ENCODE data around the gene IVD. TPM values are rescaled to one million over a fixed set of nuclear protein-coding genes. Genes with fewer than 3 reads are reported as not detected.
A peak's percentile ranks its signal among the peaks of the same experiment; 100 is the strongest.

Gene IVD
- total RNA-seq, 4 donors from 2014 or later: 38.8 to 50.7 (median 44.7) TPM

- Histone ChIP-seq H3K36me3 (no peaks in the 10 kb centered on the region), H3K4me3 (peak overlapping the region; percentile 47 to 60 (median 51)), H3K27ac (replicated peaks in 1 of 4) (no peak overlapping the region), H3K27me3 (peaks cover 0 to 34% (median 15%) of the 10 kb centered on the region in 4 donors), H3K4me1 (peaks cover 35 to 41% (median 36%) of the 10 kb centered on the region in 4 donors), H3K9me3 (no peaks in the 10 kb centered on the region)
- TF ChIP-seq EP300 (IDR thresholded peaks at IDR 0.05) (no peak), POLR2A (IDR thresholded peaks at IDR 0.05; ENCODE audit: low read depth) (no peak), CTCF (IDR thresholded peaks at IDR 0.05) (no peak), POLR2AphosphoS5 (IDR thresholded peaks at IDR 0.05) (no peak)
- no peak for DNase-seq (ENCODE audit: extremely low spot score)
- 0% methylated on average over 18 of the region's 39 CpGs for WGBS
- intact Hi-C loops (cut with DNase I): no loop called here
Observed at GRCh38 chr15:40436116-40436891, 30.7 kb downstream of the IVD start.

- Histone ChIP-seq H3K27ac (replicated peaks in 1 of 4) (no peak overlapping the region), H3K27me3 (peaks cover 0 to 34% (median 15%) of the 10 kb centered on the region in 4 donors), H3K4me1 (peaks cover 36 to 46% (median 40%) of the 10 kb centered on the region in 4 donors), H3K9me3 (no peaks in the 10 kb centered on the region), H3K4me3 (peak overlapping the region; percentile 47 to 60 (median 51)), H3K36me3 (no peaks in the 10 kb centered on the region)
- intact Hi-C loops (cut with DNase I): no loop called here
- TF ChIP-seq POLR2A (IDR thresholded peaks at IDR 0.05; ENCODE audit: low read depth) (no peak), POLR2AphosphoS5 (IDR thresholded peaks at IDR 0.05) (no peak), CTCF (IDR thresholded peaks at IDR 0.05) (no peak), EP300 (IDR thresholded peaks at IDR 0.05) (no peak)
- no peak for DNase-seq (ENCODE audit: extremely low spot score)
- 6% methylated on average over 14 of the region's 17 CpGs for WGBS
Observed at GRCh38 chr15:40436892-40437751, 31.5 kb downstream of the IVD start.

GRCh38 chr15:40437752-40438687 is 32.4 kb downstream of the IVD start:
- H3K4me1 ChIP-seq: peaks cover 43 to 55% (median 49%) of the 10 kb centered on the region in 4 donors
- intact Hi-C loops (cut with DNase I): no loop called here
- no peak for DNase-seq (ENCODE audit: extremely low spot score)
- 69% methylated on average over 12 of the region's 21 CpGs for WGBS
- H3K9me3 ChIP-seq: no peaks in the 10 kb centered on the region
- no peak overlapping the region for H3K4me3 ChIP-seq
- no peak overlapping the region for H3K27ac ChIP-seq (replicated peaks in 1 of 4)
- H3K36me3 ChIP-seq: no peaks in the 10 kb centered on the region
- H3K27me3 ChIP-seq: peaks cover 0 to 34% (median 15%) of the 10 kb centered on the region in 4 donors
- TF ChIP-seq POLR2AphosphoS5 (IDR thresholded peaks at IDR 0.05) (no peak), EP300 (IDR thresholded peaks at IDR 0.05) (no peak), CTCF (IDR thresholded peaks at IDR 0.05) (no peak), POLR2A (IDR thresholded peaks at IDR 0.05; ENCODE audit: low read depth) (no peak)

- WGBS: 82% methylated on average over 12 of the region's 12 CpGs
- intact Hi-C loops (cut with DNase I): no loop called here
- H3K4me1 ChIP-seq: peaks cover 50 to 62% (median 56%) of the 10 kb centered on the region in 4 donors
Observed at GRCh38 chr15:40438712-40439111, 33.1 kb downstream of the IVD start.

More at GRCh38 chr15:40438712-40439111, 33.1 kb downstream of the IVD start:
- H3K9me3 ChIP-seq: no peaks in the 10 kb centered on the region
- TF ChIP-seq CTCF (IDR thresholded peaks at IDR 0.05) (no peak), POLR2AphosphoS5 (IDR thresholded peaks at IDR 0.05) (no peak), POLR2A (IDR thresholded peaks at IDR 0.05; ENCODE audit: low read depth) (no peak), EP300 (IDR thresholded peaks at IDR 0.05) (no peak)
- H3K27me3 ChIP-seq: peaks cover 0 to 34% (median 15%) of the 10 kb centered on the region in 4 donors
- no peak for DNase-seq (ENCODE audit: extremely low spot score)
- no peak overlapping the region for H3K4me3 ChIP-seq
- H3K36me3 ChIP-seq: no peaks in the 10 kb centered on the region
- no peak overlapping the region for H3K27ac ChIP-seq (replicated peaks in 1 of 4)

Data from esophagus muscularis mucosa (tissue), 4 donors.